GM23338 (cell line): ENCODE data around the gene IL7R.

ENCODE experiments used
- CTCF ChIP-seq, 2 experiments: fragments of 200-600 bp in 1 of 2; sonication (generic) in 1 of 2; conservative IDR thresholded peaks; 2 replicates each; pipeline versions ENCODE4 v1.5.1 to v1.6.1; 2016 to 2017; ENCODE audit warnings: antibody characterized with exemption in 2 of 2, low read depth in 2 of 2, mild to moderate bottlenecking in 2 of 2, moderate library complexity in 1 of 2
- EZH2 ChIP-seq: fragments of 200-600 bp; sonication (generic); IDR thresholded peaks from one replicate; pipeline ENCODE4 v1.8.0; 2017; ENCODE audit warnings: antibody characterized with exemption, mild to moderate bottlenecking, low read depth; ENCODE audit not compliant: unreplicated experiment
- POLR2AphosphoS5 ChIP-seq: IDR thresholded peaks from 2 replicates; pipeline ENCODE4 v1.6.1; 2016; ENCODE audit warnings: antibody characterized with exemption, low read depth

GRCh38 chr5:35828082-35828598 lies 28.6 kb upstream of the IL7R start:
- no peak for TF ChIP-seq POLR2AphosphoS5
- no peak for TF ChIP-seq CTCF (conservative IDR thresholded peaks at IDR 0.05; ENCODE audit: low read depth in 2 of 2)
- no peak for TF ChIP-seq EZH2
